GM21447 (cell line): ENCODE results near the gene PLCH2.
"Not testable (repeated sequence)": the region's sequence is repeated elsewhere in the genome, so short reads cannot be mapped to it uniquely, and the experiment has no call there.

ENCODE experiments used
- ATAC-seq: cut with Tn5 transposase; IDR thresholded peaks from one replicate; pipeline ENCODE4 v1.9.1; 2021; ENCODE audit not compliant: unreplicated experiment

Gene PLCH2

GRCh38 chr1:2543543-2544092 lies 67.5 kb downstream of the PLCH2 start:
- ATAC-seq: no peak

- ATAC-seq: no peak
These were observed 68.2 kb downstream of the PLCH2 start for GRCh38 chr1:2544093-2544874.

- ATAC-seq: no peak
These were observed 69.0 kb downstream of the PLCH2 start for GRCh38 chr1:2544875-2545640.

DNA sequence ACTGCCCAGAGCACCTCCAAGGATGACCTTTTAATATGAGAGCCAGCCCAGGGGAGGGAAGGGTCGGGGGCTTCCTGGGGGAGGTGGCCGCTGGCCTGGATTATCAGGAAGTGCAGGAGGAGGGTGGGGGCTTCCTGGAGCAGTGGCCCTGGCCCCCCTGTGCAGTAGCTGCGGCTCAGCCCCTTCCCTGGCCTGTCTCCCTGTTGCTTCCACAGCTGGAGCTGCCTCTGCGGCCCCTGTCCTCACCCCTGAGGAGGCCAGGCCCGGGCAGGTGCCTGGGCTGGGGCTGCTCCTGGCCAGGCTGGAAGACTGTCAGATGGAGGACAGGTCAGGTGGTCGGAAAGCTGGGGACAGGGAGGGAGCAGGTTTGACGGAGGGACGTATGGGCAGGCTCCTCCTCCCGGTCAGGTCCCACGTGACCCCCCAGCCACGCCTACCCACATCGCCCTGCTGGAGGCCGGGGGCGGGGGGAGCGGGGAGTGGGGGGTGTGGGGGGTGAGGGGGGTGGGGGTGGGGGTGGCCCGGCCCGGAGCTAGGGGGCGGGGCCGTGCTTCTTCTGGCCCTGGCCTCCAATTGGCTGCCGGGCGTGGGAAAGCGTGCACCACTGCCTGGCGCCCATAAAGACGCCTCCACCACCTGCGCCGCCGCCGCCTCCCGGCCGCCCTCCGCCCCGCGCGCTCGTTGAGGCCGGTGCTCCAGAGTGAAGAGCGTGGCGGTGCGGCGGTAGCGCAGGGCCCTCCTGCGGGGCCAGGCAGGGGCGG lies 69.8 kb downstream of the PLCH2 start:
- ATAC-seq: peak; percentile 25

- ATAC-seq: peak; percentile 32
These were observed 70.6 kb downstream of the PLCH2 start for GRCh38 chr1:2546515-2547209.

DNA sequence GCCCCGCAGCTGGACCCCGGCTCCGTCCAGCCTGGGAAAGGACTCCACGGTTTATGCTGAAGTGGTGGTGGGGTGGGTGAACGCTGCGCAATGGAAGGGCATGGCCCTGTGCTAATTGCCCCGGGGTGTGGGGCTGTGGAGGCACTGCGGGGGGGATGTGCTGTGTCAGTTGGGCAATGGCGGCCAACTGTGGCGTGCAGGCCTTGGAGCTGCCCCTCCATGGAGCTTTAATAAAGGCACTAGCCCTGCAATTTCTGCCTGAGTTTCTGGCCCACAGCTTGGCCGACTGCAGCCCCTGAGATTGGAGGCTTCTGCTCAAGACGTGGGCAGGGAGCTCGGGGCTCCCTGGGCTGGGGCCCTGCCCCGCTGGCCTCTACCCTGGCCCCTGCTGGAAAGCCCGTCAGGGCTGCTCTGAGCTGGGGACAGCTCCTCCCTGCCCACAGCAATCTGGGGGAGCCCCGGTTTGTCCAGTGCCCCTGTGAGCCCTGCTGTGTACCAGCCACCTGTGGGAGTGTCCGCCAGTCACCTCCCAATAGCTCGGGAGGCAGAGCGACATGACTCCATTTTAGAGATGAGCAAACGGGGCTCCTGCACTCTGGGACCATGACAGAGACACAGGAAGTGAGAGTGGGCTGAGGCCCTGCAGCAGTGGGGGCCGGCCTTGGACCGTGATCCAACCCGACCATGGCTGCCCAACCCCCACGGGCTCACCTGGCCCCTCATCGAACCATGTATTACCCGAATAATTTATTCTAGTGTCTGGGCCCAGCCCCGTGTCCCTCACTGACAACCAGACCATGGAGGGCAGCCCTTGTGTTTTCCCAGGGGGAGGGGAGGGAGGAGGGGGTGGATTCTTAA lies 71.3 kb downstream of the PLCH2 start:
- peak; percentile 17 for ATAC-seq

DNA sequence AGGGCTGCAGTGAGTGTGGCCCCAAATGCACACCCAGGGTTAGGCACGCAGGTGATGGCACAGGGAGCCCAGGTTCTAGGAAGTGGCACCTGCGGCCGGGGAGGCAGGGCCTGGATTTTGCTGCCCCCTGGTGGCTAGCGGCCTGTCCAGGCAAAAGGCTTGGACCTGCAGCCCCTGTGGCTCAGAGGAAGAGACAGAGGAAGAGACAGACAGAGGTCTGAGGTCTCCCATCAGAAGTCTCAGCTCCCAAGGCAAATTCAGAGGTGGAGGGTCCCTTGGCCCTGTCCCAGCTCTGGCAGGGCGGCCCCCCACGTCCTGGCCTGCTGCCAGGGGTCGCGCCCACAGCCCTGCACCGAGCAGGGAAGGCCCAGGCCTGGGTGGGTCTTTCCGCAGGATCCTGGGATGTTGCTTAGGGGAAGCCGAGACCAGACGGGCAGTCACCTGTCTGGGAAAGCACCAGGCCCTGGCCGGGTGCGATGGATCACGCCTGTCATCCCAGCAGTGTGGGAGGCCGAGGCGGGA lies 72.0 kb downstream of the PLCH2 start:
- ATAC-seq: peak; percentile 18

DNA sequence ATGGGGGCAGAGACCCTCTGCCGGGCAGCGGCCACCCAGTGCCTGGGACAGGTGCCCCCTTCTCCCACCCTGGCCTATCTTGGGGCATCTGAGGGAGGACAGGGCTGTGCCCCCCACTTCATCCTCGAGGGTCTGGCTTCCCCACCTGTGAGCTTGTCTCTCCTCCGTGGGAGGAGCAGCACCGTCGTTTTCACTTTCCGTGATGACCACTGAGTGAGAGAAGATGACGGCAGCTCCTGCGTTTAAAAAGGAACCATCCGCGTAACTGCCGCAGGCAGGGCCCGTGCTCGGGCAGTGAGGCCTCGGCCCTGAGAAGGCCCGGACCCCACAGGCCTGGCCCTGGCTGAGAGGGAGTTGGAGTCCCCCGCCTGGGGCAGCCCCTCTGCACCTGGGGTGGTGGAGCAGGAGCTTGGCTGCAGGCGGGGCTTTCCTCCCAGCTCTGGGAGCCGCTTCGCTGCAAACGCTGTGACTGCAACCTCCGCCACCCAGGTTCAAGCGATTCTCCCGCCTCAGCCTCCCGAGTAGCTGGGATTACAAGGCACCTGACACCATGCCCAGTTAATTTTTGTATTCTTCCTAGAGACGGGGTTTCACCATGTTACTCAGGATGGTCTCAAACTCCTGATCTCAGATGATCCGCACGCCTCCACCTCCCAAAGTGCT lies 73.4 kb downstream of the PLCH2 start:
- not testable (repeated sequence) for ATAC-seq

DNA sequence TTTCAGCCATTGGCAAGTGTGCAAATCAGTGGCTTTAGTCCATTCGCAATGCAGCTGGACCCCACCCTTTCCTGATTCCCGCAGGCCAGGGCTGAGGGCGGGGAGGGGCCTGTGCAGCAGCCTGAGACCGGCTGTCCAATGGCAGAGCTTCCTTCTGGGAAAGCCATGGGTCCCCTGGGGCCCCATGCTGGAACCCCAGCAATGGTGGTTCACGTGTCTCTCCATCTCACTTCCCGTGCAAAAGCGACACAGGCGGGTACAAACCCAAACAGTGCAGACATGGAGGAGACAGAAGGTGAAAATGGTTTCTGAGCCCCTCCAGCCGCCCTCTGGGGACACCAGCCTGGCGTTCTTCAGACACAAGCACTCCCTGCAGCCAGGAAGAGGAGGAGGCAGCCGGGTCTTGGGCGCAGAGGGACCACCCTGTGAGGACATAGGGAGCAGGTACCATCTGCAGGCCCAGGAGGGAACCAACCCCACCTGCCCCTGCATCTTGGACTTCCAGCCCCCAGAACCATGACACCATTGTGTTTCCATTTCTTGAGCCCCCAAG lies 74.3 kb downstream of the PLCH2 start:
- ATAC-seq: not testable (repeated sequence)

DNA sequence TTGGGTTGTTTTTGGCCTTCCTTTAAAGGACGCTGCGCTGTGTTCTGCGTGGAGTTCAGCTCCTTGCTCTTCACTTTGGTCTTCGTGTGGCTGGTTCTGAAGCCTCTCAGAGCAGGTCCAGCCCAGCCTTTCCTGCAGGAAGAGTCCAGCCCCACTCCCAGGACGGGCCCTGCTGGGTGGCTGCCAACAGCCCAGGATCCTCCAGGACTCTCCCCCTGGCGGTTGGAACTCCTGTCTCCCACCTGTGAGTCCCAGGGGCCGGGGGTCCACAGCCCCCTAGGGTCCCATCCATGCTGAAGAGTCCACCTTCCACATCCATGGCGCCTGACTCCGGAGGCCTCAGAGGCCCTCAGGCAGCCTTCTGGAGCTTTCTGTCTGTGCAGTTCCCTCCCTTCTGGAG lies 75.5 kb downstream of the PLCH2 start:
- not testable (repeated sequence) for ATAC-seq

- ATAC-seq: no peak
These were observed 76.1 kb downstream of the PLCH2 start for GRCh38 chr1:2552189-2552588.

DNA sequence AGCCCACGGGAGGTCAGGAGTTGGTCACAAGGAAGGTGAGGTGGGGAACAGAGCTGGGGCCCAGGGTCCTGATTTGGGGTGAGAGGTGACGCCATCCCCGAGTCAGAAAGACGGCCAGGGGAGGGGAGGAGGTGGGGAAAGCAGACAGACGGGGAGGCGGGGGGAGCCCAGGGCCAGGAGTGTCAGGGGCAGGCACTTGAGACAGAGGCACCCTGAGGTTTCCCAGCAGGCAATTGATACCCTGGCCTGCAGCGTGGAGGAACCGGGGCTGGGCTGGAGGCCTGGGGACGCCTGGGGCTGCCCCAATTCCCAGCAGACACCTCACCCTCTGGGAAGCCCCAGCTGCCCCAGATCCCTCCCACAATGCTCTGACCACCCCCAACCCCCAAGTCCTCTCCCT lies 77.0 kb downstream of the PLCH2 start:
- ATAC-seq: not testable (repeated sequence)

- ATAC-seq: no peak
These were observed 78.0 kb downstream of the PLCH2 start for GRCh38 chr1:2553871-2554620.

DNA sequence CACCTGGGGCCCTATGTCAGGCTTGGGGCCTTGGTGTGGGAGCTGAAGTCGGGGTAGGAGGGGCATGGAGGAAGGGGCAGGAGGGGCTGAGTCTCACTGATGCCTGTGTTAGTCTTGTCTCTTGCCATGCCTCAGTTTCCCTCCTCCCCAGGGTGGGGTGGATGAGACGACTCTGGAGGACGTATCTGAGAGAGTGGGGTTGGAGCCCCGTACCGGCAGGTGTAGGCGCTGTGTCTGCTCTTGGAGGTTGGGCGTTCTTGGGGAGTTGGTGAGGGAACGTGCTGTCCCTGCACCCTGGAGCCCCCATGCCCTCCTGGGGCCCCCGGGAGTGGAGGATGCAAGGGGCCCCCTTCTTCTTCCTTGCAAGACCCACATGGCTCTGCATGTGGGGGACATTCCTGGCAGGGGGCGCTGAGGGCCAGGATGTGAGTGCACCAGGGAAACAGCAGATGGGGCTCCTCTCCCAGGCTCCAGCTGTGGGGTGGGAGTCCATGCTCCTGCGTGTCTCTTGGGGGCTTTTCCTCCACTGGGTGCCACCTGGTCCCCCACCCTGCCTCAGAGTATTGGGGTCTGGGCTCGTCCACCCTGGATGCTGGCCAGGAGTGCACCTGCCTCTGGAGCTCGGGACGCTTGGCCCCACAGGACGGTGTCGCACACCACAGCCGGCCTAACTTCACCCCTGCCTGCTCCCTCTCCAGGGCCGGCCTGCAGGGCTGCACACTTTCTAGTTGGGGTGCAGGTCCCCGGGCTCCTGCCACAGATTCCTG lies 78.7 kb downstream of the PLCH2 start:
- no peak for ATAC-seq
